Breast epithelium (tissue), 4 donors: Measurements from ENCODE around the gene RIMKLA. TPM values are rescaled to one million over a fixed set of nuclear protein-coding genes. Genes with fewer than 3 reads are reported as not detected.

Experiments used
- DNase-seq, 2 donors: peaks; one replicate each; pipeline ENCODE4 v3.0.0-alpha.2; 2019; ENCODE audit warnings: low spot score in 2 of 2
- H3K27ac ChIP-seq, 2 donors: fragments of 200-600 bp; sonication (generic) in 1 of 2; one replicate each; pipeline ENCODE4 v1.5.1; 2016 to 2019; ENCODE audit warnings: mild to moderate bottlenecking in 1 of 2
- H3K27me3 ChIP-seq, 2 donors: fragments of 200-600 bp; sonication (generic) in 1 of 2; one replicate each; pipeline versions ENCODE4 v1.5.1 to v1.6.0; 2017 to 2019; ENCODE audit warnings: control low read depth in 1 of 2, mild to moderate bottlenecking in 1 of 2
- H3K36me3 ChIP-seq: fragments of 200-600 bp; one replicate; pipeline ENCODE4 v1.5.1; 2019
- H3K4me1 ChIP-seq, 2 donors: fragments of 200-600 bp; sonication (generic); one replicate each; pipeline ENCODE4 v1.5.1; 2016 to 2019; ENCODE audit warnings: control low read depth in 1 of 2
- H3K4me3 ChIP-seq, 3 donors: fragments of 200-600 bp; sonication (generic); 1 replicate in 2 of 3; 2 replicates in 1 of 3; pipeline ENCODE4 v1.5.1; 2016 to 2019; ENCODE audit warnings: mild to moderate bottlenecking in 3 of 3, moderate library complexity in 2 of 3
- H3K9me3 ChIP-seq, 2 donors: fragments of 200-600 bp; sonication (generic) in 1 of 2; one replicate each; pipeline ENCODE4 v1.5.1; 2016 to 2019; ENCODE audit warnings: control low read depth in 1 of 2
- POLR2A ChIP-seq: fragments of 450-650 bp; IDR thresholded peaks from one replicate; pipeline ENCODE4 v1.6.1; 2016; ENCODE audit warnings: antibody characterized with exemption, mild to moderate bottlenecking, moderate library complexity
- POLR2AphosphoS5 ChIP-seq, 3 donors: sonication (generic); formaldehyde crosslinking; IDR thresholded peaks; one replicate each; pipeline ENCODE4 v1.6.1; 2017; ENCODE audit warnings: antibody characterized with exemption in 3 of 3
- intact Hi-C: fragments of 100-400 bp; cut with DNase I; formaldehyde crosslinking; loops from one replicate; pipeline ENCODE4 v1.15.1; 2023; ENCODE audit warnings: low total_unique reads
- total RNA-seq, 3 donors: library from RNA; depleted of rRNA; stranded (reverse); fragments of >200 nt; gene quantifications; one replicate each; pipeline ENCODE4 v1.1.0, GENCODE V29; 2016
- TF ChIP-seq, protein P1 (sequence below), 3 donors: fragments of 450-650 bp; IDR thresholded peaks; one replicate each; pipeline ENCODE4 v1.5.1; 2016 to 2017; ENCODE audit warnings: antibody characterized with exemption in 3 of 3, mild to moderate bottlenecking in 3 of 3, moderate library complexity in 3 of 3

RIMKLA gene
- total RNA-seq, 3 donors from 2014 or later, result 0.32 to 0.73 (median 0.66) TPM

DNA sequence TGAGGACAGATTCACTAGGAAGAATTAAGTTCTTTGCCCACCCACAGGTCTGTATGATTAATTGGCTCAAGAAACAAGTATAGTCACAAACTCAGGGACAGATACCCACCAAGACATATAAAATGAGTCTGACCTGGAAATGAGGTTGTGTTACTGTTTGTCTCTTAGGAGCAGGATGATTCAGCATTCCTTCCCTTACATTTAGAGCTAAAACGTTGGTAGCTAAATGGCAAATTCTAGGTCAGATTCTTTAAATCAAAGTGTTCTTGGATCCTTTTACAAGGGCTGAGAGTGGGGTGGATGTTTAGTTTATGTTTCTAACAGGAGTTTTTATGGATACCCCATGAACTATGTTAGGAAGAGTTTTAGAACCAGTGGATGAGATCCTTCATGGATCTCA is 4.7 kb downstream of the RIMKLA start:
- DNase-seq, result no peak
- TF ChIP-seq POLR2A (no peak), POLR2AphosphoS5 (IDR thresholded peaks at IDR 0.05) (no peak)
- TF ChIP-seq, protein P1, sequence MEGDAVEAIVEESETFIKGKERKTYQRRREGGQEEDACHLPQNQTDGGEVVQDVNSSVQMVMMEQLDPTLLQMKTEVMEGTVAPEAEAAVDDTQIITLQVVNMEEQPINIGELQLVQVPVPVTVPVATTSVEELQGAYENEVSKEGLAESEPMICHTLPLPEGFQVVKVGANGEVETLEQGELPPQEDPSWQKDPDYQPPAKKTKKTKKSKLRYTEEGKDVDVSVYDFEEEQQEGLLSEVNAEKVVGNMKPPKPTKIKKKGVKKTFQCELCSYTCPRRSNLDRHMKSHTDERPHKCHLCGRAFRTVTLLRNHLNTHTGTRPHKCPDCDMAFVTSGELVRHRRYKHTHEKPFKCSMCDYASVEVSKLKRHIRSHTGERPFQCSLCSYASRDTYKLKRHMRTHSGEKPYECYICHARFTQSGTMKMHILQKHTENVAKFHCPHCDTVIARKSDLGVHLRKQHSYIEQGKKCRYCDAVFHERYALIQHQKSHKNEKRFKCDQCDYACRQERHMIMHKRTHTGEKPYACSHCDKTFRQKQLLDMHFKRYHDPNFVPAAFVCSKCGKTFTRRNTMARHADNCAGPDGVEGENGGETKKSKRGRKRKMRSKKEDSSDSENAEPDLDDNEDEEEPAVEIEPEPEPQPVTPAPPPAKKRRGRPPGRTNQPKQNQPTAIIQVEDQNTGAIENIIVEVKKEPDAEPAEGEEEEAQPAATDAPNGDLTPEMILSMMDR (IDR thresholded peaks at IDR 0.05), result no peak
- no peak overlapping the region for H3K27ac ChIP-seq
- intact Hi-C loops, result loop anchor here (5.0 kb wide), 1 partner anchor 282 kb away; no protein-coding TSS in a partner anchor
- no peak overlapping the region for H3K4me3 ChIP-seq
- H3K4me1 ChIP-seq, result peaks cover 0 to 5% of the 10 kb centered on the region in 2 donors
- H3K9me3 ChIP-seq, result no peaks in the 10 kb centered on the region
- no peaks in the 10 kb centered on the region for H3K36me3 ChIP-seq
- H3K27me3 ChIP-seq, result peaks cover 0 to 11% of the 10 kb centered on the region in 2 donors

DNA sequence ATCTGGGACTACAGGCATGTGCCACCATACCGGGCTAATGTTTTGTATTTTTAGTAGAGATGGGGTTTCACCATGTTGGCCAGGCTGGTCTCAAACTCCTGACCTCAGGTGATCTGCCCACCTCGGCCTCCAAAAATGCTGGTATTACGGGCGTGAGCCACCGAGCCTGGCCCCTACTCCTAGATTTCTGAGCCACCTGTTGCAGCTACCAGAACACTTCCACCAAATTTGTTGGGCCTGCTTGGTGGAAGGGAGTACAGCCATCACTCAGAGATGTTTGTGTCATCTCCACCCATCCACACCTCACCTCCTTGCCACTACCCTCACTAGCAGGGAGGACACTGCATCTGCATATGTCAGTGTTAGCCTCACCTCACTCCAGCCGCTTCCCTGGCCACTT is 5.5 kb downstream of the RIMKLA start:
- intact Hi-C loops, result loop anchor here (5.0 kb wide), 1 partner anchor 281 kb away; no protein-coding TSS in a partner anchor
- no peaks in the 10 kb centered on the region for H3K36me3 ChIP-seq
- peaks cover 0 to 11% of the 10 kb centered on the region in 2 donors for H3K27me3 ChIP-seq
- H3K27ac ChIP-seq, result no peak overlapping the region
- DNase-seq, result no peak
- H3K9me3 ChIP-seq, result no peaks in the 10 kb centered on the region
- H3K4me1 ChIP-seq, result peaks cover 0 to 1% of the 10 kb centered on the region in 2 donors
- TF ChIP-seq, protein P1 (IDR thresholded peaks at IDR 0.05), result no peak
- TF ChIP-seq POLR2A (no peak), POLR2AphosphoS5 (IDR thresholded peaks at IDR 0.05) (no peak)
- H3K4me3 ChIP-seq, result no peak overlapping the region

DNA sequence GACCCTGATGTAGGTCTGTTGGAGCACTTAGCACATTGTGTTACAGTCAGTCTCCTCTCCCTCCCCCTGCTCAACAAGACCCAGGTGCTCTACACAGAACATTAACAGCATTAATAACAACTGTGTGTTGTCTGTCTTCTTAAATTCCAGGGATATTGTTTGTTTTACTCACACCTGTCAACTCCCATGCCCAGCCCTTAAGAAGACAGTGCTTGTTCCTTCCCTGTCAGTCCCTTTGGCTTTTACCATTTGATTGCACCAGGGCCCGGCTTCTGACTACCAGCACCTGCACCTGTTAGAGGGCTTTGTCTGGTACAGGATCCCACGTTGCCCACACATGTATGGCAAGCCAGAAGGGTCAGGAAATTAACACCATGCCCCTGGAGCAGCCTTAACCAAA is 11.7 kb downstream of the RIMKLA start:
- H3K27me3 ChIP-seq, result no peaks in the 10 kb centered on the region
- intact Hi-C loops, result no loop called here
- no peak for TF ChIP-seq POLR2AphosphoS5 (IDR thresholded peaks at IDR 0.05)
- no peak for TF ChIP-seq POLR2A
- H3K36me3 ChIP-seq, result no peaks in the 10 kb centered on the region
- H3K27ac ChIP-seq, result no peak overlapping the region
- no peak overlapping the region for H3K4me3 ChIP-seq
- DNase-seq, result no peak
- no peaks in the 10 kb centered on the region for H3K9me3 ChIP-seq
- H3K4me1 ChIP-seq, result no peaks in the 10 kb centered on the region

DNA sequence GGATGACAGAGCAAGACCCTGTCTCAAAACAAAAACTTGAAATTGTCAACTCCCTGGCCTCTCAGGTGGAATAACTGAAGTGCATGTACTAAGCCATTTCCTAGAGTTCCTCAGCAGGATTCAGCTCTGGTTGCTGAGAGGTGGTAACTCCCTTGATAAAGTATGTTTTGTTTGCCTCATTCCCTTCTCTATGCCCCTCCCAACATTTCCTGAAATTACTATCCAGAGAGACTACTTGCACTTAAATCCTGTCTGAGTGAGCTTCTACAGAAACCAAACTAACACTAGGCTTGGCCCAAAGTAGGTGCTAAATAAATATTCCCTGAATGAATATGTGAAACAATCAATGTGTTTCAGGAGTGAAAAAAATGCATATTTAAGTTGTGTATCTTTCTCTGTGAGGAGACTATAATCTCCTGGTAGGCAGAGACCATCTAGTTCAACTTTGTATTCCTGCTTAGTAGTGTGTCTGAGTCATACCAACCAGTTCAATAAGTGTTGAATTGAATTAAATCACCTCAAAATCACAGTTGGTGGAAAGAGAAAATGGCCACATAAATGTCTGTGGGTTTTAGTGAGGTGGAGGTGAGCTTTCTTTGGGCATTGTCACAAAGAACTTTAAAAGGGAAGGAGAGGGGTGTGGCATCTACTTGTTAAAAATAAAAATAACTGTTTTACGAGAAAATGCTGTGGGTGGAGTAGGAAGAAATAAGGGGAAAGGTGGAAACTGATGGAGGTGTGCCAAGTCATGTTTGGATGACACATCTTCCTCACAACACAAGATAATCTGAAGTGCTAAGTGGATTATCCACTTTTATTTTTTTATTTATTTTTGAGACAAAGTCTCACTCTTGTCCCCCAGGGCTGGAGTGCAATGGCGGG is 12.6 kb downstream of the RIMKLA start:
- no peaks in the 10 kb centered on the region for H3K4me1 ChIP-seq
- no peak for TF ChIP-seq POLR2AphosphoS5 (IDR thresholded peaks at IDR 0.05)
- no peak for TF ChIP-seq POLR2A
- TF ChIP-seq, protein P1 (IDR thresholded peaks at IDR 0.05), result no peak
- no peak overlapping the region for H3K4me3 ChIP-seq
- no peaks in the 10 kb centered on the region for H3K36me3 ChIP-seq
- intact Hi-C loops, result no loop called here
- DNase-seq, result no peak
- H3K27ac ChIP-seq, result no peak overlapping the region
- no peaks in the 10 kb centered on the region for H3K27me3 ChIP-seq
- H3K9me3 ChIP-seq, result no peaks in the 10 kb centered on the region

DNA sequence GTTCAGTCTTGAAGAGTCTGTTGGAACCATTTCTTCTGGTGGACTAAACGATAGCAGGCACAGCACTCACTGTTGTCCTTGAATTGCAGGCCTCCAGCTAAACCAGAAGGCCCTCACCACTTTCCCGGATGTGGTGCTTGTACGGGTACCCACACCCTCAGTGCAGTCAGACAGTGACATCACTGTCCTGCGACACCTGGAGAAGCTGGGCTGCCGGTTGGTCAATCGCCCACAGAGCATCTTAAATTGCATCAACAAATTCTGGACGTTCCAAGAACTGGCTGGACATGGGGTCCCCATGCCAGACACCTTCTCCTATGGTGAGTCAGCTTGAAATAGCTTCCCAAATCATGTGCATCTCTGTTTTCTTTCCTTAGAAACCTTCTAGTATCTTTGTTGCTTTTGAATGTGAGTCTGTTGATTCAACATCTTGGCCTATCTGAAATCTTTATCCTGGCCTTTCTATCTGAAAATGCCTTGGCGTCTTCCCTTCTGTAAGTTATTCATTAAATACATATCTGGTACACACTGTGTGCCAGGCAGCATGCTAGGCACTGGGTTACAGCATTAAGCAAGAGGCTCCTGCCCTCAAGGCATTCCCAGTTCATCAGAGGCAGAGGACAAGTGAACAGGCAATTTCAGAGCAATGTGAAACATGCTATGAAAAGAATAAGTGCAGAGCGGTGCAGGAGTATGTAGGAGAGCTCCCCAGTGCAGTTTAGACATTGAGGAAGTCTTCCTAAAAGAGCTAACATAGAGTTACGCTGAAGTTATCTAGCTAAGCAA is 18.9 kb downstream of the RIMKLA start:
- H3K36me3 ChIP-seq, result no peaks in the 10 kb centered on the region
- intact Hi-C loops, result no loop called here
- DNase-seq, result no peak
- H3K9me3 ChIP-seq, result no peaks in the 10 kb centered on the region
- H3K27me3 ChIP-seq, result no peaks in the 10 kb centered on the region
- no peak overlapping the region for H3K4me3 ChIP-seq
- no peaks in the 10 kb centered on the region for H3K4me1 ChIP-seq
- TF ChIP-seq, protein P1 (IDR thresholded peaks at IDR 0.05), result no peak
- TF ChIP-seq POLR2AphosphoS5 (IDR thresholded peaks at IDR 0.05), result no peak
- no peak for TF ChIP-seq POLR2A
- no peak overlapping the region for H3K27ac ChIP-seq
